ENCODE measurements around the gene TDRD6.

DNA sequence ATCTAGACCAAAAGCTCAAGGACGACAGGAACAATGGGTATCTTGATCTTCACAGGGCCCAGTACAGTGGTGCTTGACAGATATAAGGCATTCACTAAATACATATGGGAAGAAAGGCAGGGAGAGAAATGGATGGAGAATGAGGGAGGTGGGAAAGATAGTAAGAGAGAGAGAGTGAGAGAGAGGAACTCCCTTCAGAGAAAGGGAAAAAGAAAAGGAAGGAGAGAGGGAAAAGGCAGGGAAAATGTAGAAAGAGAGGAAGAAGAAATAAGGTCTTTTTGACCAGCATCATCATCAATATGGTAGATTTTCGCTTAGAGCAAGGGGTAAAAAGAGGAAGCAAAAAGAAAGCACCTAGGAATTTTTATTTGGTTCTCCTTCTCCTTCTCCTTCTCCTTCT lies 58.3 kb downstream of the TDRD6 start:
- TF ChIP-seq, protein P1, sequence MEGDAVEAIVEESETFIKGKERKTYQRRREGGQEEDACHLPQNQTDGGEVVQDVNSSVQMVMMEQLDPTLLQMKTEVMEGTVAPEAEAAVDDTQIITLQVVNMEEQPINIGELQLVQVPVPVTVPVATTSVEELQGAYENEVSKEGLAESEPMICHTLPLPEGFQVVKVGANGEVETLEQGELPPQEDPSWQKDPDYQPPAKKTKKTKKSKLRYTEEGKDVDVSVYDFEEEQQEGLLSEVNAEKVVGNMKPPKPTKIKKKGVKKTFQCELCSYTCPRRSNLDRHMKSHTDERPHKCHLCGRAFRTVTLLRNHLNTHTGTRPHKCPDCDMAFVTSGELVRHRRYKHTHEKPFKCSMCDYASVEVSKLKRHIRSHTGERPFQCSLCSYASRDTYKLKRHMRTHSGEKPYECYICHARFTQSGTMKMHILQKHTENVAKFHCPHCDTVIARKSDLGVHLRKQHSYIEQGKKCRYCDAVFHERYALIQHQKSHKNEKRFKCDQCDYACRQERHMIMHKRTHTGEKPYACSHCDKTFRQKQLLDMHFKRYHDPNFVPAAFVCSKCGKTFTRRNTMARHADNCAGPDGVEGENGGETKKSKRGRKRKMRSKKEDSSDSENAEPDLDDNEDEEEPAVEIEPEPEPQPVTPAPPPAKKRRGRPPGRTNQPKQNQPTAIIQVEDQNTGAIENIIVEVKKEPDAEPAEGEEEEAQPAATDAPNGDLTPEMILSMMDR (IDR thresholded peaks at IDR 0.05): no peak
- TF ChIP-seq POLR2A (IDR thresholded peaks at IDR 0.05): no peak

All from uterus (tissue), 2 donors.